Hepatocyte (in vitro differentiated cells): ENCODE measurements around the gene ABL1. TPM values are rescaled to one million over a fixed set of nuclear protein-coding genes. Genes with fewer than 3 reads are reported as not detected.
"Not testable (repeated sequence)": the region's sequence is repeated elsewhere in the genome, so short reads cannot be mapped to it uniquely, and the experiment has no call there.

Source experiments
- DNase-seq: peaks from one replicate; pipeline ENCODE4 v3.0.0-alpha.2; 2016; ENCODE audit warnings: low spot score
- H2AFZ ChIP-seq: fragments of 200-600 bp; sonication (generic); 2 replicates; pipeline ENCODE4 v1.6.0; 2016; ENCODE audit warnings: antibody characterized with exemption, mild to moderate bottlenecking
- H3K27ac ChIP-seq: fragments of 200-600 bp; sonication (generic); 2 replicates; pipeline ENCODE4 v1.5.1; 2016; ENCODE audit warnings: mild to moderate bottlenecking
- H3K27me3 ChIP-seq: fragments of 200-600 bp; sonication (generic); 2 replicates; pipeline ENCODE4 v1.6.1; 2016
- H3K36me3 ChIP-seq: fragments of 200-600 bp; sonication (generic); replicated peaks from 2 replicates; pipeline ENCODE4 v1.5.1; 2016; ENCODE audit warnings: low read depth; ENCODE audit not compliant: insufficient read depth
- H3K4me1 ChIP-seq: fragments of 200-600 bp; sonication (generic); 2 replicates; pipeline ENCODE4 v1.5.1; 2016; ENCODE audit warnings: mild to moderate bottlenecking, moderate library complexity; ENCODE audit not compliant: insufficient read depth
- H3K4me2 ChIP-seq: fragments of 200-600 bp; sonication (generic); 2 replicates; pipeline ENCODE4 v1.6.0; 2016
- H3K4me3 ChIP-seq: fragments of 200-600 bp; sonication (generic); 2 replicates; pipeline ENCODE4 v1.5.1; 2016; ENCODE audit warnings: mild to moderate bottlenecking
- H3K79me2 ChIP-seq: fragments of 200-600 bp; sonication (generic); 2 replicates; pipeline ENCODE4 v1.6.0; 2017; ENCODE audit warnings: mild to moderate bottlenecking
- H3K9me2 ChIP-seq: fragments of 200-600 bp; sonication (generic); replicated peaks from 2 replicates; pipeline ENCODE4 v1.6.0; 2017; ENCODE audit warnings: mild to moderate bottlenecking; ENCODE audit not compliant: insufficient read depth
- H3K9me3 ChIP-seq: fragments of 200-600 bp; sonication (generic); 2 replicates; pipeline ENCODE4 v1.5.1; 2016; ENCODE audit warnings: low read depth, mild to moderate bottlenecking
- H4K20me1 ChIP-seq: fragments of 200-600 bp; sonication (generic); 2 replicates; pipeline ENCODE4 v1.6.0; 2016; ENCODE audit warnings: mild to moderate bottlenecking; ENCODE audit not compliant: insufficient read depth, poor library complexity, severe bottlenecking
- EZH2 ChIP-seq: fragments of 200-600 bp; sonication (generic); IDR thresholded peaks from 2 replicates; pipeline ENCODE4 v1.6.1; 2016; ENCODE audit warnings: antibody characterized with exemption, mild to moderate bottlenecking, borderline replicate concordance
- EZH2phosphoT487 ChIP-seq: fragments of 200-600 bp; sonication (generic); IDR thresholded peaks from one replicate; pipeline ENCODE4 v1.6.1; 2018; ENCODE audit warnings: antibody characterized with exemption, mild to moderate bottlenecking, low read depth, moderate library complexity; ENCODE audit not compliant: unreplicated experiment, severe bottlenecking
- WGBS: methylation state at CpG from one replicate; pipeline ENCODE4 v1.1.6; 2016; ENCODE audit warnings: low lambda C conversion rate; ENCODE audit errors: missing lambda C conversion rate; 5-methylcytosine and 5-hydroxymethylcytosine counted together
- polyA plus RNA-seq: library from polyadenylated mRNA; unstranded; fragments of >200 nt; fragmentation: Nextera tagmentation; extraction: Ambion mirVana; gene quantifications from 2 replicates; pipeline ENCODE4 v1.2.1, GENCODE V29; 2016
- total RNA-seq: library from RNA; depleted of rRNA; stranded (reverse); fragments of >200 nt; gene quantifications from 2 replicates; pipeline ENCODE4 v1.2.3, GENCODE V29; 2014
- TF ChIP-seq, protein P1 (sequence below): fragments of 200-600 bp; sonication (generic); IDR thresholded peaks from 2 replicates; pipeline ENCODE4 v1.5.1; 2016; ENCODE audit warnings: antibody characterized with exemption, mild to moderate bottlenecking; ENCODE audit not compliant: poor library complexity

The ABL1 gene
- total and polyA plus RNA-seq, 2 experiments from 2014 or later: 43.2 to 46.6 TPM

- H3K27me3 ChIP-seq: no peaks in the 10 kb centered on the region
- H3K36me3 ChIP-seq: no peaks in the 10 kb centered on the region
- 43% methylated on average over 12 of the region's 12 CpGs for WGBS
- H3K4me2 ChIP-seq: peak overlapping the region; percentile 74
- H3K9me2 ChIP-seq: no peaks in the 10 kb centered on the region
- H3K4me1 ChIP-seq: peaks cover 46% of the 10 kb centered on the region
- H3K9me3 ChIP-seq: no peaks in the 10 kb centered on the region
- H3K27ac ChIP-seq: peak overlapping the region; percentile 96
- no peak overlapping the region for H3K4me3 ChIP-seq
- no peak for TF ChIP-seq EZH2phosphoT487
- TF ChIP-seq EZH2: no peak
- TF ChIP-seq, protein P1, sequence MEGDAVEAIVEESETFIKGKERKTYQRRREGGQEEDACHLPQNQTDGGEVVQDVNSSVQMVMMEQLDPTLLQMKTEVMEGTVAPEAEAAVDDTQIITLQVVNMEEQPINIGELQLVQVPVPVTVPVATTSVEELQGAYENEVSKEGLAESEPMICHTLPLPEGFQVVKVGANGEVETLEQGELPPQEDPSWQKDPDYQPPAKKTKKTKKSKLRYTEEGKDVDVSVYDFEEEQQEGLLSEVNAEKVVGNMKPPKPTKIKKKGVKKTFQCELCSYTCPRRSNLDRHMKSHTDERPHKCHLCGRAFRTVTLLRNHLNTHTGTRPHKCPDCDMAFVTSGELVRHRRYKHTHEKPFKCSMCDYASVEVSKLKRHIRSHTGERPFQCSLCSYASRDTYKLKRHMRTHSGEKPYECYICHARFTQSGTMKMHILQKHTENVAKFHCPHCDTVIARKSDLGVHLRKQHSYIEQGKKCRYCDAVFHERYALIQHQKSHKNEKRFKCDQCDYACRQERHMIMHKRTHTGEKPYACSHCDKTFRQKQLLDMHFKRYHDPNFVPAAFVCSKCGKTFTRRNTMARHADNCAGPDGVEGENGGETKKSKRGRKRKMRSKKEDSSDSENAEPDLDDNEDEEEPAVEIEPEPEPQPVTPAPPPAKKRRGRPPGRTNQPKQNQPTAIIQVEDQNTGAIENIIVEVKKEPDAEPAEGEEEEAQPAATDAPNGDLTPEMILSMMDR: no peak
- H3K79me2 ChIP-seq: peaks cover 98% of the 10 kb centered on the region
- no peak overlapping the region for H2AFZ ChIP-seq
- peaks cover 85% of the 10 kb centered on the region for H4K20me1 ChIP-seq
- DNase-seq: no peak
Measured at GRCh38 chr9:130846487-130847305, 11.6 kb downstream of the ABL1 start.

DNA sequence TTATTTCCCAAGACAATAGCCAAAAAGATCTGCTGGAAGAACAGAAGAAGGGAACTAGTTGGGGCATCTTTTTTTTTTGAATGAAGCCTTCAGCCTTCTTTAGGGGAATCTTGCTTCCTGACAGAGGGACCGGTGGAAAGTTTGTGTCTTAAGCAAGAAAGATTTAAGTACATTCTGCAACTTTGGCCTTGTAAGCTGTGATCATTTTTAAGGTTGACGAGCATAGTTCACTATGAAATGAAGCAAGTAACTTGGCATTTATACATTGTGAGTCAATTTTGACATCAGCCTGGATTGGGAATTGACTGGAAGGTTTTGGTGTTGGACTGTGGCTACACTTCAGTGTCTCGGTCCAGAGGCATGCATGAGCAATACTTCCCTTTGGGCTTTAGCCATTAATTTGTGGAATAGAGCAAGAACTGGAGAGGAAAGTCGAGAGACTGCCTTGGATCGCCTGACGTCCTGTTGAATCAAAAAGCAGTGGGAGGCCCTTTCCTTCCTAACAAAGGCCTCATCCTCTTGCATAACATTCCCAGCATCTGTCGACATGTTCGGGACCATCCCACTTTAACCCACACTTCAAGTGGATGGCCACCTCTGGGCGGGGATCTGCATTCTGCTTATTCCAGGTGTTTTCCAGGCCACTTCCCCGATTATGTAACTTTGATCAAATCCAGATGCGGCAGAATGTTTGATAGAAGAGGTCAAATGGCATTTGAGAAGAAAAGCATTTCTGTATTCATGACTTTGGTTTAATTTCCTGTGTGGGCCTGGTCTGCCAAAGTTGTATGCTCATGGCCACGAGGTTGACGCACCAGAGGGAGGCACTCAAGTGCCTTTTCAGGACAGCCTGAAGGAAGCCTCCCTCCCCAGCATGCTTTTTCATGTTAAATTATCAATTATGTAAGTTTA lies 12.5 kb downstream of the ABL1 start:
- Histone ChIP-seq H3K27ac (peak overlapping the region; percentile 96), H3K4me2 (peak overlapping the region; percentile 74), H4K20me1 (peaks cover 83% of the 10 kb centered on the region), H3K4me3 (no peak overlapping the region), H3K9me2 (no peaks in the 10 kb centered on the region), H3K4me1 (peaks cover 37% of the 10 kb centered on the region), H3K36me3 (no peaks in the 10 kb centered on the region), H2AFZ (no peak overlapping the region), H3K27me3 (no peaks in the 10 kb centered on the region), H3K79me2 (peaks cover 98% of the 10 kb centered on the region), H3K9me3 (no peaks in the 10 kb centered on the region)
- DNase-seq: peak; percentile 61
- 49% methylated on average over 13 of the region's 13 CpGs for WGBS
- TF ChIP-seq EZH2 (no peak), EZH2phosphoT487 (no peak)
- TF ChIP-seq, protein P1: peak; percentile 8

GRCh38 chr9:130848514-130848913 lies 13.5 kb downstream of the ABL1 start:
- H3K27ac ChIP-seq: peak overlapping the region; percentile 96
- not testable (repeated sequence) for DNase-seq, H2AFZ ChIP-seq, H3K9me3 ChIP-seq, H3K27me3 ChIP-seq, H3K4me2 ChIP-seq, H3K9me2 ChIP-seq, H3K36me3 ChIP-seq, H3K4me3 ChIP-seq
- WGBS: 97% methylated on average over 8 of the region's 8 CpGs
- peaks cover 97% of the 10 kb centered on the region for H3K79me2 ChIP-seq
- H4K20me1 ChIP-seq: peaks cover 76% of the 10 kb centered on the region
- H3K4me1 ChIP-seq: peaks cover 30% of the 10 kb centered on the region

DNA sequence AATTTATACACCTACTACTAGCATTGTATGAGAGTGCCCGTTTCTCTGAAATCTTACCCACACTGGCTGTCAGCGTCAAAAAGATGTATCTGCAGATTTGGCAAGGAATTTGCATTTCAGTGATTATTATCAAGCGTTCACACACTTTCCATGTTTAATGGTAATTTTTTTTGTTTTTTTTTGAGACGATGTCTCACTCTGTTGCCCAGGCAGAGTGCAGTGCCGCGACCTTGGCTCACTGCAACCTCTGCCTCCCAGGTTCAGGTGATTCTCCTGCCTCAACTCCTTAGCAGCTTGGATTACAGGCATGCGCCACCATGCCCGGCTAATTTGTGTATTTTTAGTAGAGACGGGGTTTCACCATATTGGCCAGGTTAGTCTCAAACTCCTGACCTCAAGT lies 14.3 kb downstream of the ABL1 start:
- Histone ChIP-seq H2AFZ (no peak overlapping the region), H3K9me3 (no peaks in the 10 kb centered on the region), H3K4me3 (no peak overlapping the region), H3K4me2 (no peak overlapping the region), H3K79me2 (peaks cover 97% of the 10 kb centered on the region), H4K20me1 (peaks cover 74% of the 10 kb centered on the region), H3K27ac (no peak overlapping the region), H3K4me1 (peaks cover 30% of the 10 kb centered on the region), H3K36me3 (no peaks in the 10 kb centered on the region), H3K27me3 (no peaks in the 10 kb centered on the region), H3K9me2 (no peaks in the 10 kb centered on the region)
- no peak for DNase-seq
- WGBS: 93% methylated on average over 9 of the region's 9 CpGs
- no peak for TF ChIP-seq EZH2
